Measurements from ENCODE around the gene MCOLN2.

- no peak for TF ChIP-seq REST (IDR thresholded peaks at IDR 0.05; ENCODE audit: insufficient replicate concordance, low read depth)
- no peak for TF ChIP-seq POLR2AphosphoS5 (IDR thresholded peaks at IDR 0.05; ENCODE audit: low read depth)
- no peak for TF ChIP-seq CTCF (IDR thresholded peaks at IDR 0.05; ENCODE audit: insufficient read depth, low read length)
- TF ChIP-seq SPI1 (IDR thresholded peaks at IDR 0.05; ENCODE audit: borderline replicate concordance, low read depth), result no peak
- no peak for TF ChIP-seq GABPA (IDR thresholded peaks at IDR 0.05; ENCODE audit: low read depth)
These were observed 40.8 kb downstream of the MCOLN2 start for GRCh38 chr1:84956097-84956496.
